Measurements from ENCODE around the gene MICU1. TPM values are rescaled to one million over a fixed set of nuclear protein-coding genes. Genes with fewer than 3 reads are reported as not detected.

MICU1 gene
- total RNA-seq, 1 donor from 2014 or later = 37.2 TPM

- H3K36me3 ChIP-seq (ENCODE audit: control insufficient read depth, insufficient read depth, low read length) = no peaks in the 10 kb centered on the region
- no peak for TF ChIP-seq CTCF (IDR thresholded peaks at IDR 0.05; ENCODE audit: insufficient read depth, low read length, poor library complexity, severe bottlenecking)
- no peaks in the 10 kb centered on the region for H3K27me3 ChIP-seq (ENCODE audit: control insufficient read depth, insufficient read depth, low read length)
- no peak for DNase-seq (ENCODE audit: low read depth)
- no peak overlapping the region for H3K4me3 ChIP-seq (ENCODE audit: low read depth, low read length)
These were observed 303.4 kb downstream of the MICU1 start for GRCh38 chr10:72322280-72323058.

GRCh38 chr10:72322030-72322279 lies 303.9 kb downstream of the MICU1 start:
- DNase-seq (ENCODE audit: low read depth) = no peak
- Histone ChIP-seq H3K36me3 (ENCODE audit: control insufficient read depth, insufficient read depth, low read length) (no peaks in the 10 kb centered on the region), H3K4me3 (ENCODE audit: low read depth, low read length) (no peak overlapping the region), H3K27me3 (ENCODE audit: control insufficient read depth, insufficient read depth, low read length) (no peaks in the 10 kb centered on the region)
- no peak for TF ChIP-seq CTCF (IDR thresholded peaks at IDR 0.05; ENCODE audit: insufficient read depth, low read length, poor library complexity, severe bottlenecking)

- DNase-seq (ENCODE audit: low read depth) = no peak
These were observed 304.4 kb downstream of the MICU1 start for GRCh38 chr10:72321248-72322029.

DNA sequence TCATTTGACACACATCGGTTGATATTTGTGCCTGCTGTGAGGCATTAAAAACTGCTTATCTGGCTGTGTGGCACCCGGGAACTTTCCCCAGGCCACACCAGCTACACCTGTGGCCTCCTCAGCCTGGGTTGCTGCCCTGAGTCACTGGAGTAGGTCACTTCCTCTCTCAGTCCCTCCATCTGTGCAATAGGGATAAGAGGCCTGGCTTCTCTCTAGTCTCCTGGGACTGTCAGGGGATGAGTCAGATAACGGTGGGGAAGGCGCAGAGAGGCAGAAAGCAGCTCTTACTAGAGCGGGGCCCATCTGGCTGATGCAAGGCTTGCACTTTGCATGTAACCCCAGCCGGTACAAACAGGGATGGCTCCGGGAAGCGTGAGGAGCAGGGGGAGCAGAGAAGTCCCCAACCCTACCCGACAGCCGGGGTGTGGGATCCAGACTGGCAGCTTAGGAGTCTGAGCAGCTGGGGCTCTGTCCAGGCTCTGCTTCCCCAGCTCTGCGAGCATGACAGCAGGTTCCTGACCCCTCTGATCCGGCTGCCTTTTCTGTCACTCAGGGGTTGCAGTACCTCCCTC lies 305.1 kb downstream of the MICU1 start:
- no peaks in the 10 kb centered on the region for H3K27me3 ChIP-seq (ENCODE audit: control insufficient read depth, insufficient read depth, low read length)
- no peak overlapping the region for H3K4me3 ChIP-seq (ENCODE audit: low read depth, low read length)
- no peak for TF ChIP-seq CTCF (IDR thresholded peaks at IDR 0.05; ENCODE audit: insufficient read depth, low read length, poor library complexity, severe bottlenecking)
- DNase-seq (ENCODE audit: low read depth) = peak; percentile 94
- no peaks in the 10 kb centered on the region for H3K36me3 ChIP-seq (ENCODE audit: control insufficient read depth, insufficient read depth, low read length)

More at GRCh38 chr10:72321248-72322029, 304.4 kb downstream of the MICU1 start:
- no peak for TF ChIP-seq CTCF (IDR thresholded peaks at IDR 0.05; ENCODE audit: insufficient read depth, low read length, poor library complexity, severe bottlenecking)
- Histone ChIP-seq H3K36me3 (ENCODE audit: control insufficient read depth, insufficient read depth, low read length) (no peaks in the 10 kb centered on the region), H3K27me3 (ENCODE audit: control insufficient read depth, insufficient read depth, low read length) (no peaks in the 10 kb centered on the region), H3K4me3 (ENCODE audit: low read depth, low read length) (no peak overlapping the region)

GRCh38 chr10:72319416-72320254 lies 306.2 kb downstream of the MICU1 start:
- H3K4me3 ChIP-seq (ENCODE audit: low read depth, low read length) = no peak overlapping the region
- no peak for TF ChIP-seq CTCF (IDR thresholded peaks at IDR 0.05; ENCODE audit: insufficient read depth, low read length, poor library complexity, severe bottlenecking)
- no peaks in the 10 kb centered on the region for H3K36me3 ChIP-seq (ENCODE audit: control insufficient read depth, insufficient read depth, low read length)
- no peaks in the 10 kb centered on the region for H3K27me3 ChIP-seq (ENCODE audit: control insufficient read depth, insufficient read depth, low read length)
- peak; percentile 69 for DNase-seq (ENCODE audit: low read depth)
